Measurements from ENCODE around the gene JPT2.
"Not testable (repeated sequence)": the region's sequence is repeated elsewhere in the genome, so short reads cannot be mapped to it uniquely, and the experiment has no call there.

Gene JPT2

GRCh38 chr16:1677339-1677738 is 740 bp upstream of the JPT2 start:
- no peak for DNase-seq

DNA sequence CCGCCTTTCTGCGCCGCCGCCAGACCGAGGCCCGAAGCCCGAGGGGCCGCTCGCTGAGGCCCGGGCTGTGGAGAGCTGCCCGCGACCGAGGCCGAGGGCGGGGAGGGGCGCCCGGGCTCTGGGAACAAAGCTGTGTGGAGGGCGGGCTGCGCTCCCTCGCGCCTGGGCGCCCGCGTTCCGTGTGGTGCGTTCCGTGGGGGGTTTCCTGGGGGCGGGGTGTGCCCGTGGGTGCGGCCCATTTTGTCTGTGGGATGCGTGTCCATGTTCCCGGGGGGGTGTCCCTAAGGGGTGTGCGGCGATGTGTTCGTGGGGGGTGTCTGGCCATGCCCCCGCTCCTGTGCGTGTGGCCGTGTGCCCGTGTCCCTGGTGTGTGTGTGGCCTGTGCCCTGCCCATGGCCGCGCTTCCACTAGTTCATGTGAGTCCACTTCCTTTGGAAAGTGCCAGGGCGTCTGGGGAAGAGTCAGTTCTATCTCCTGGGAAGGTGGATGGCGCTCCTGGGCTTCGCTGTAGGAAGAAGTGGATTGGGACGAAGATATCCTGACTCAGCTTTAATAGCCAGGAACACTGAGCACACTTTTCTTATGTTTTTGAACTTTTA is 520 bp downstream of the JPT2 start:
- DNase-seq, result no peak

- no peak for DNase-seq
These were observed 2.3 kb downstream of the JPT2 start for GRCh38 chr16:1680361-1680760.

- no peak for DNase-seq
These were observed 3.0 kb downstream of the JPT2 start for GRCh38 chr16:1681032-1681431.

GRCh38 chr16:1687427-1688316 is 9.6 kb downstream of the JPT2 start:
- no peak for DNase-seq

GRCh38 chr16:1688807-1689560 is 10.9 kb downstream of the JPT2 start:
- no peak for DNase-seq

DNA sequence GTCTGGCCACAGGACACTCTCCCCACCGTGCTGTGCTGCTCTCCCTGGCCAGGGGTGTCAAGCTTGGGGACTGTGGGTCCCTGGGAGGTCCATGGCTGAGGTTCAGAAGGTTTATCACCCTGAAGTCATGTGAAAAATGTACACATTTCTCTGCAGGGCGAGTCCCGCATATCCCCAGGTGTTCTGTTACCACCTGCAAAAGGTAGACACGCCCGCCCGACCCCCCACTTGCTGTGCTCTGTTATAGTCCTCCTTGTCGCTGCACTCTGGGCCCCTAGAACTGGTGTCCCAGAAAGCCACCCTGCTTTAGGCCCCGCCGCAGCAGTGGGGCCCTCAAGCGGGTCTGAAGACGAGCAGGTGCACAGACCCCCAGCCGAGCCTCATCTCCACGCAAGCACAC is 11.8 kb downstream of the JPT2 start:
- DNase-seq, result no peak

GRCh38 chr16:1690810-1691209 is 12.7 kb downstream of the JPT2 start:
- DNase-seq, result no peak

DNA sequence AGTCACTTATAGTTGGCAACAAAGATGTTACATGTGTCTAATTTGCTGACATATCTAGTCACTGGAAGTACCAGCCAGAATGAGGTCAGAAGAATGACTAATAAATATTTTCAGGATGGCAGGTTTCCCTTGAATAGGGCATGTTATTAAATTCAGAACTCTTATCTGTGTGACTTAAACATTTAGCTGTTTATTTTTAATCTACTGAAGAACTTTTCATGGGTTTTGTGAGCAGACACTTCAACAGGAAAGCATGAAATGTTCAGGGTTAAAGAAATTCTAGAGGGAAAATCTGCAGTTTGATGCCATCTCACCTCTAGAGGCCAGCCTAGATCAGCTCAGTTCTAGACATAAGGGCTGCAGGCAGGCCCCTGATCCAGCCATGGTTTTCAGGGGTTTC is 13.2 kb downstream of the JPT2 start:
- no peak for DNase-seq

DNA sequence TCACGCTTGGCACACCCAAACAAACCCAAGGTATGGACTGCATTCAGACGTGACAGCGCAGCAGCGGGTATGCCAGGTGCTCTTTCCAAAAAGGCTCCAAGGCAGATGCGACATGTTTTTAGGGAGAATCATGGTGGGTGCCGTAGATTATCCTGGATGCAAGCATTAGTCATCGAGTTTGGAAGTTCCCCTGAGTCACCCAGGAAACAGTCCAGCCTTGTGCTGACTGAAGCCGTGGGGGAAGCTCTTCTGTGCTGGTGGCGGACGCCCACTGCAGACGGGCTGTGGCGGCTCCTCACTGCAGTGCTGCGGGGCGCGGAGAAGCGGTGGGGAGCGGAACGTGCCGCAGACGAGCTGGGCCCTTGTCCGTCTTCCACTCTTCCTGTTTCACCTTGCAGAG is 13.9 kb downstream of the JPT2 start:
- DNase-seq, result no peak

- no peak for DNase-seq
These were observed 18.8 kb downstream of the JPT2 start for GRCh38 chr16:1696863-1697262.

DNA sequence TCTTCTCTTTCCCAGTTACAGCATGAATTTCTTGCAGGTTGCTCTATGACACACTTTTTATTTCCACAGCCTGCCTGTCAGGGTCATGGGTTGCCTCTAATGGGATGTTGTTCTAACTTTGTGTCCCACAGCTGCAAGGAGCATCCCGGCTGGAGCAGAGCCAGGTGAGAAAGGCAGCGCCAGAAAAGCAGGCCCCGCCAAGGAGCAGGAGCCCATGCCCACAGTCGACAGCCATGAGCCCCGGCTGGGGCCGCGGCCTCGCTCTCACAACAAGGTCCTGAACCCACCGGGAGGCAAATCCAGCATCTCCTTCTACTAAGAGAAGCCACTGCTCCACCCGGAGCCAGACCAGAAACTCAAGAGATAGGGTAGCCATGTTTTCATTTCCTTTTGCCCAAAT is 20.6 kb downstream of the JPT2 start:
- no peak for DNase-seq

DNA sequence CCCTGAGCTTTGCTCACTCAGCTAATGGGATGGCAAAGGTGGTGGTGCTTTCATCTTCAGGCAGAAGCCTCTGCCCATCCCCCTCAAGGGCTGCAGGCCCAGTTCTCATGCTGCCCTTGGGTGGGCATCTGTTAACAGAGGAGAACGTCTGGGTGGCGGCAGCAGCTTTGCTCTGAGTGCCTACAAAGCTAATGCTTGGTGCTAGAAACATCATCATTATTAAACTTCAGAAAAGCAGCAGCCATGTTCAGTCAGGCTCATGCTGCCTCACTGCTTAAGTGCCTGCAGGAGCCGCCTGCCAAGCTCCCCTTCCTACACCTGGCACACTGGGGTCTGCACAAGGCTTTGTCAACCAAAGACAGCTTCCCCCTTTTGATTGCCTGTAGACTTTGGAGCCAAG is 22.2 kb downstream of the JPT2 start:
- DNase-seq, result no peak

DNA sequence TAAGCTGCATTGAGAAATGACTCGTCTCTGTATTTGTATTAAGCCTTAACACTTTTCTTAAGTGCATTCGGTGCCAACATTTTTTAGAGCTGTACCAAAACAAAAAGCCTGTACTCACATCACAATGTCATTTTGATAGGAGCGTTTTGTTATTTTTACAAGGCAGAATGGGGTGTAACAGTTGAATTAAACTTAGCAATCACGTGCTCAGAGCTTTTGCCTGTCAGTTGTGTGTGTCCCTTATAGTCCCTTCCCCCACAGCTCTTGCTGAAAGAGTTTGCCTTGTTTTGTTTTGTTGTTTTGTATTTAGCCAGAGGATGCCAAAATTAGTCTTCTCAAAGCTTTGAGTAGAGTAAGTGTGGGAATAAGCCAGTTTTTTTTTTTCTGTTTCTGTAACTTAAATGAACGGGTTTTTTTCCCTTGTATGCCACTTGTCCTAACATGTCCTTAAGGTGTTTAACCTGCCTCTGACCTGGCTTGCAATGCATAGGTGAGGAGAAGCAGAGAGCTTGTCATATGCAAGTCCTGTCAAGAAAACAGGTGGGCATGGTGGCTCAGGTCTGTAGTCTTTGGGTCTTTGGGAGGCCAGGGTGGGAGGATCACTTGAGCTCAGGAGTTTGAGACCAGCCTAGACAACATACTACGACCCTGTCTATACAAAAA is 23.3 kb downstream of the JPT2 start:
- DNase-seq, result no peak

DNA sequence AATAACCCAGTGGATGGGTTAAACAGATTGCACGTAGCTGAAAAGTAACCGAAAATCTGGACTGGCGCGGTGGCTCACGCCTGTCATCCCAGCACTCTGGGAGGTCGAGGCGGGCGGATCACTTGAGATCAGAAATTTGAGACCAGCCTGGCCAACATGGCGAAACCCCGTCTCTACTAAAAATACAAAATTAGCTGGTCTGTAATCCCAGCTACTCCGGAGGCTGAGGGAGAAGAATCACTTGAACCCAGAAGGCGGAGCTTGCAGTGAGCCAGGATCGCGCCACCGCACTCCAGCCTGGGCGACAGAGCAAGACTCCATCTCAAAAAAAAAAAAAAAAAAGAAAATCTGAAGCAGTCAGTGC is 27.2 kb downstream of the JPT2 start:
- DNase-seq, result not testable (repeated sequence)

- DNase-seq, result peak; percentile 41
These were observed 27.8 kb downstream of the JPT2 start, which contains the start of gene MAPK8IP3 for GRCh38 chr16:1705688-1706385. Gene MAPK8IP3 (plus strand): TSS chr16:1706195. CDS start chr16:1706340, 145 bp downstream.

DNA sequence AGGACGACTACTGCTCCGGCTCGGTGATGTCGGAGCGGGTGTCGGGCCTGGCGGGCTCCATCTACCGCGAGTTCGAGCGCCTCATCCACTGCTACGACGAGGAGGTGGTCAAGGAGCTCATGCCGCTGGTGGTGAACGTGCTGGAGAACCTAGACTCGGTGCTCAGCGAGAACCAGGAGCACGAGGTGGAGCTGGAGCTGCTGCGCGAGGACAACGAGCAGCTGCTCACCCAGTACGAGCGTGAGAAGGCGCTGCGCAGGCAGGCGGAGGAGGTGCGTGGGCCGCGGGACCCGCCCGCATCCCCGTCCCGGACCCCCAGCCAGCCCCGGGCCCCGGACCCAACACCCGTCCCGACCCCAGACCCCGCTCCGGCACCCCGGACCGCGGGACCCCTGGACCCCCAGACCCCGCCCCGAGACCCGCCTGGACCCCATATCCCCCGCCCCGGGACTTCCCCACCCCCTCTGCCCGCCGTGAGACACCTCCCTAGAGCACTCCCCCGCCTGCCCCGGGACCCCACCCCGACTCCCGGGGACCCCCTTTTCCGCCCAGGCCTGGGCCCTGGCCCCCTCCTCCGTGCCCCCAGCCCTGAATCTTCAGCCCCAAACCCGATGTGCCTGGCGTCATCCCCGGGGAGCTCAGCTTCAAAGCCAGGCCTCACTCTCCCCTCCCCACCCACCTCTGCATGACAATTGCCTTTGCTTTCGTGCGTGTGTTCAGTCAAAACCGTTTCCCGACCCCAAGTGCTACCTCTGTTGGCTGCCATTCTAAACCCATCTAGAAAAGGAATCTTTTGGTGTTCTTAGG is 28.5 kb downstream of the JPT2 start:
- no peak for DNase-seq

GRCh38 chr16:1707193-1707790 is 29.2 kb downstream of the JPT2 start:
- no peak for DNase-seq

- DNase-seq, result no peak
These were observed 30.1 kb downstream of the JPT2 start for GRCh38 chr16:1708083-1708767.

DNA sequence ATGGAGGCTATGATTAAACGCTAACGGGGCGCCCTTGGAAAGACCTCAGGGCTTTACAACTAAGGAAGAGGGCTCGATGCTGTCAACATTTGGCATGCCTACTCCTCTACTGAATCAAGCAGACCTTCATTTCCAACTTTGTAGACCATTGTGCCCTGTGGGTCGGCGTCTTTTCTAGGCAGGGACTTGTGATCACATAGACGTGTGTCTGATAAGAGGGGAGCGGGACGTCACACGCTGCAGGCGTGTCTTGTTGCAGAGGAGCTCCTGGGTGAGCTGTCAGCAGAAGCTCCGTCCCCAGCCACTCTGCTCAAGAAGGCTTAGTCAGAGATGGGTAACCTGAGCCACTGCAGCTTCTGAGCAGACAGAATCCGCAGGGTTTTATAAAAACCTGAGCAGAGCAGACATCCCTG is 30.7 kb downstream of the JPT2 start:
- no peak for DNase-seq

DNA sequence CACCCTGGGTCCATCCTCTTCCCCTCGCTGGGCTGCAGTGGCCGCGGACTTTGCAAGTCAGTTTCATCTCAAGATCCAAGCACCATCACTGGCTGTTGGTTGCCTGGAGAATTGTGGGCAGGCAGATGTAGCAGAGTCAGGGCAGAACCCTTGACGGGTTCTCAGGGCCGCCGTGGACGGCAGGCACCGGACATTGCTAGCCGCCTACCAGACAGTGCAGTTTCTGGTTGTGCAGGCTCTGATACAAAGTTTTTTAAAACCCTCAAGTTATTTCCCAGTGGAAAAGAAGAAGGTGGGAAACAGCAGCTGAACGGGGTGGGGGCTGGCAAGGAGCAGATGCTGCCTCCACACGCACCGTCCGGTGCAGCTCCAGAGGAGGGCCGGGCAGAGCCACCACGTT is 31.3 kb downstream of the JPT2 start:
- DNase-seq, result no peak
